Cardiac septum (tissue), 1 donor: ENCODE data around the gene GAGE12F. TPM values are rescaled to one million over a fixed set of nuclear protein-coding genes. Genes with fewer than 3 reads are reported as not detected.
"Not testable (repeated sequence)": the region's sequence is repeated elsewhere in the genome, so short reads cannot be mapped to it uniquely, and the experiment has no call there.

ENCODE experiments used
- DNase-seq: peaks from one replicate; pipeline ENCODE4 v3.0.0-alpha.2; 2020; ENCODE audit warnings: low spot score
- intact Hi-C: fragments of 100-400 bp; cut with DNase I; formaldehyde crosslinking; loops from one replicate; pipeline ENCODE4 v1.14.0; 2022
- long read RNA-seq: library from polyadenylated mRNA; unstranded; transcript quantifications from one replicate; pipeline ENCODE4 v2.0.0, GENCODE V29; 2021
- total RNA-seq: library from RNA; stranded (reverse); fragmentation: NEBNext Ultra II Directional; extraction: Animal tissue kit (Norgen Biotek cat#: 25700); gene quantifications from one replicate; pipeline ENCODE4 v1.2.1, GENCODE V29; 2021
- donor health status: DM: no; HTN: no; CAD: no.

GAGE12F gene
- not detected for total RNA-seq
- long read RNA-seq: 0 reads

- DNase-seq, intact Hi-C loops: not testable (repeated sequence)
Measured at GRCh38 chrX:49560542-49560941, at the start of gene GAGE12F. Gene GAGE12F (plus strand): TSS chrX:49560842. CDS start chrX:49561997, 1,155 bp downstream.

GRCh38 chrX:49531877-49532276 is 28.8 kb upstream of the GAGE12F start, which contains the start of gene GAGE12C:
Gene GAGE12C (plus strand): TSS chrX:49532177. CDS start chrX:49533332, 1,155 bp downstream.
- intact Hi-C loops: not testable (repeated sequence)

GRCh38 chrX:49541433-49541832 is 19.2 kb upstream of the GAGE12F start, which contains the start of gene GAGE12D:
Gene GAGE12D (plus strand): TSS chrX:49541733. CDS start chrX:49542888, 1,155 bp downstream.
- DNase-seq, intact Hi-C loops: not testable (repeated sequence)

More at GRCh38 chrX:49531877-49532276, 28.8 kb upstream of the GAGE12F start, which contains the start of gene GAGE12C:
- DNase-seq: not testable (repeated sequence)

GRCh38 chrX:49550989-49551388 is 9.7 kb upstream of the GAGE12F start, which contains the start of gene GAGE12E:
Gene GAGE12E (plus strand): TSS chrX:49551289. CDS start chrX:49552444, 1,155 bp downstream.
- intact Hi-C loops, DNase-seq: not testable (repeated sequence)

- intact Hi-C loops, DNase-seq: not testable (repeated sequence)
Measured at GRCh38 chrX:49568728-49569127, 8.1 kb downstream of the GAGE12F start.

- intact Hi-C loops, DNase-seq: not testable (repeated sequence)
Measured at GRCh38 chrX:49569152-49569551, 8.5 kb downstream of the GAGE12F start.

- intact Hi-C loops, DNase-seq: not testable (repeated sequence)
Measured at GRCh38 chrX:49570100-49570499, 9.5 kb downstream of the GAGE12F start, which contains the start of gene GAGE12G. Gene GAGE12G (plus strand): TSS chrX:49570400. CDS start chrX:49571555, 1,155 bp downstream.

GRCh38 chrX:49579649-49580048 is 19.0 kb downstream of the GAGE12F start, which contains the start of gene GAGE12H:
Gene GAGE12H (plus strand): TSS chrX:49579949. CDS start chrX:49581104, 1,155 bp downstream.
- intact Hi-C loops, DNase-seq: not testable (repeated sequence)

- DNase-seq, intact Hi-C loops: not testable (repeated sequence)
Measured at GRCh38 chrX:49589196-49589595, 28.6 kb downstream of the GAGE12F start, which contains the start of gene GAGE2A. Gene GAGE2A (plus strand): TSS chrX:49589496. CDS start chrX:49590651, 1,155 bp downstream.

GRCh38 chrX:49589769-49590478 is 29.3 kb downstream of the GAGE12F start:
- intact Hi-C loops: not testable (repeated sequence)
- DNase-seq: peak; percentile 78

GRCh38 chrX:49590488-49590887 is 29.8 kb downstream of the GAGE12F start:
- DNase-seq, intact Hi-C loops: not testable (repeated sequence)

- not testable (repeated sequence) for DNase-seq
Measured at GRCh38 chrX:49598720-49599119, 38.1 kb downstream of the GAGE12F start, which contains the start of gene GAGE1. Gene GAGE1 (plus strand): TSS chrX:49599020. CDS start chrX:49600175, 1,155 bp downstream.

GRCh38 chrX:49610718-49611310 is 50.2 kb downstream of the GAGE12F start:
- intact Hi-C loops: no loop called here
- no peak for DNase-seq

More at GRCh38 chrX:49598720-49599119, 38.1 kb downstream of the GAGE12F start, which contains the start of gene GAGE1:
- intact Hi-C loops: not testable (repeated sequence)

Other genes starting within 250 kb of the GAGE12F start
- not detected for gene GAGE12J, start 238.8 kb upstream of the GAGE12F start, total RNA-seq
- not detected for gene GAGE13, start 229.3 kb upstream of the GAGE12F start, total RNA-seq
- gene GAGE12C, start 28.7 kb upstream of the GAGE12F start, total RNA-seq: not detected
- gene GAGE12D, start 19.1 kb upstream of the GAGE12F start, total RNA-seq: not detected
- gene GAGE12E, start 9.6 kb upstream of the GAGE12F start, total RNA-seq: not detected
- not detected for gene GAGE12G, start 9.6 kb downstream of the GAGE12F start, total RNA-seq
- not detected for gene GAGE12H, start 19.1 kb downstream of the GAGE12F start, total RNA-seq
- gene GAGE2A, start 28.7 kb downstream of the GAGE12F start, total RNA-seq: not detected
- not detected for gene GAGE1, start 38.2 kb downstream of the GAGE12F start, total RNA-seq
- not detected for gene PAGE1, start 135.1 kb downstream of the GAGE12F start, total RNA-seq